Activated T-cell treated with anti-CD3 and anti-CD28 coated beads, Interleukin-2, amount 50 U/mL, for 4 hours (primary cell): ENCODE data around the gene ARHGEF2. TPM values are rescaled to one million over a fixed set of nuclear protein-coding genes. Genes with fewer than 3 reads are reported as not detected.

Source experiments
- ATAC-seq, 2 donors: fragments of 200-7000 bp; cut with Tn5 transposase; one replicate each; pipeline ENCODE4 v1.10.0; 2021
- DNase-seq: peaks from one replicate; pipeline ENCODE4 v3.0.0-alpha.2; 2020
- H3K27me3 Mint-ChIP-seq: one replicate; pipeline ENCODE4 v1.8.0; 2021; ENCODE audit warnings: low read depth, mixed read lengths
- H3K36me3 Mint-ChIP-seq: one replicate; pipeline ENCODE4 v1.8.0; 2022; ENCODE audit warnings: mixed read lengths; ENCODE audit not compliant: insufficient read depth
- H3K4me1 Mint-ChIP-seq: one replicate; pipeline ENCODE4 v1.8.0; 2021; ENCODE audit warnings: low read depth, mixed read lengths
- H3K4me3 Mint-ChIP-seq: one replicate; pipeline ENCODE4 v1.8.0; 2021; ENCODE audit warnings: mild to moderate bottlenecking, moderate library complexity, mixed read lengths
- H3K9me3 Mint-ChIP-seq: one replicate; pipeline ENCODE4 v1.8.0; 2021; ENCODE audit warnings: mixed read lengths
- total RNA-seq, 3 donors: library from RNA; stranded (reverse); gene quantifications; one replicate each; pipeline ENCODE4 v1.2.1, GENCODE V29; 2021

Gene ARHGEF2
- total RNA-seq, 3 donors from 2014 or later = 144 to 174 (median 149) TPM

DNA sequence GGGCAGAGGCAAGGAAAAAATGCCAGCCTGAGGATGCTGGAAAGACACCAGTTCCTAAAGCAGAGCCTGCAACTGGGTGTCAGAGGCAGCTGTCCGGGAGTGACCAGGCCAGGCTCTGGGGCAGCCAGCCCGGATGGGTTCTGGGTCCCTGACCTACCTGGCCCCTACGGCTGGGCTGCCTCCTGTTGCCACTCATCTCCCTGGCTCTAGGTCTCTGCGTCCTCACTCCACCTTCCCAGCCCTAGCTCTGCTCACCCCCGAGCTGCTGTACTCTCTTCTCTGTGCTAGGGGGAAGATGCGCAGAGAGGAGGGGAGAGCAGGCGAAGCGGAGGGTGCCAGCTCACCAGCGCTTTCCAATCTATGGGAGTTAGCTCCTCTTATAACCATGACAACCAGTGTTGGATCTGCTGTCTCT lies 9.0 kb downstream of the ARHGEF2 start:
- DNase-seq (no peak), ATAC-seq (no peak)
- peaks cover 80% of the 10 kb centered on the region for H3K4me1 Mint-ChIP-seq
- no peaks in the 10 kb centered on the region for H3K9me3 Mint-ChIP-seq
- H3K36me3 Mint-ChIP-seq = peaks cover 37% of the 10 kb centered on the region
- peak overlapping the region; percentile 45 for H3K4me3 Mint-ChIP-seq
- no peaks in the 10 kb centered on the region for H3K27me3 Mint-ChIP-seq

DNA sequence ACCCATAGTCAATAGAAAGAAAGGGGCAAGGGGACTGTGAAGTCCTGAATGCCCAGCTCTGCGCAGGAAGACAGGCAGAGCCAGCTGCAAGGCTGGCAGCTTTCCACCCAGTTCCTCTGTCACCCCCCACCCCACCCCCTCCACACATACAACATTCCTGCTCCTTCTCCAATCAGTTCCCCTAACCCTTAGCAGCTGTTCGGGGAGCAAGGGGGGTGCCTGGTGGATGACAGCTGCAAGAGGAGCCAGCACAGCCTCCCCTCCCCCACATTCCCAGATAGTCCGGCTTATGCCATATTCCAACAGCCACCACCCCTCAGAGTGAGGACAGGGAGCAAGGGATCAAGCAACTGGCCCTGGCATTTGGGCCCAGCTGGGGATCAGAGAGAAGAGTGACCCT lies 9.7 kb downstream of the ARHGEF2 start:
- no peak for ATAC-seq
- H3K4me1 Mint-ChIP-seq = peaks cover 74% of the 10 kb centered on the region
- H3K4me3 Mint-ChIP-seq = peak overlapping the region; percentile 33
- DNase-seq = no peak
- peaks cover 41% of the 10 kb centered on the region for H3K36me3 Mint-ChIP-seq
- H3K9me3 Mint-ChIP-seq = no peaks in the 10 kb centered on the region
- no peaks in the 10 kb centered on the region for H3K27me3 Mint-ChIP-seq

DNA sequence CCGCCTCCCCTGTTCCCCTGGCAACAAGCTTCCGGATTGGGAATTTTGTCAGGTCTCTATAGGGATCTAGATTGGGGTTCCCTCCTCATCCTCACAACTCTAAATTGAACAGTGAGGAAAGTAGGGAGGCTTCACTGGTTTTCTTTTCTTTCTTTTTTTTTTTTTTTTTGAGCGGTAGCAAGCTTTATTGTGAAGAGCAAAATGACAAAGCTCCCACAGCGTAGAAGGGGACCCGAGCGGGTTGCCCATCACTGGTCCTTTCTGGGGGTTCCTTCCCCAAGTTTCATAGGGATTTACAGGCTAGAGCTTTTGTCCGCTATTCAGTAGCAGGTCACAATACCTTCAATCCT lies 10.3 kb downstream of the ARHGEF2 start:
- no peak for ATAC-seq
- H3K36me3 Mint-ChIP-seq = peaks cover 38% of the 10 kb centered on the region
- no peaks in the 10 kb centered on the region for H3K27me3 Mint-ChIP-seq
- no peak overlapping the region for H3K4me3 Mint-ChIP-seq
- no peaks in the 10 kb centered on the region for H3K9me3 Mint-ChIP-seq
- peaks cover 67% of the 10 kb centered on the region for H3K4me1 Mint-ChIP-seq
- DNase-seq = no peak

DNA sequence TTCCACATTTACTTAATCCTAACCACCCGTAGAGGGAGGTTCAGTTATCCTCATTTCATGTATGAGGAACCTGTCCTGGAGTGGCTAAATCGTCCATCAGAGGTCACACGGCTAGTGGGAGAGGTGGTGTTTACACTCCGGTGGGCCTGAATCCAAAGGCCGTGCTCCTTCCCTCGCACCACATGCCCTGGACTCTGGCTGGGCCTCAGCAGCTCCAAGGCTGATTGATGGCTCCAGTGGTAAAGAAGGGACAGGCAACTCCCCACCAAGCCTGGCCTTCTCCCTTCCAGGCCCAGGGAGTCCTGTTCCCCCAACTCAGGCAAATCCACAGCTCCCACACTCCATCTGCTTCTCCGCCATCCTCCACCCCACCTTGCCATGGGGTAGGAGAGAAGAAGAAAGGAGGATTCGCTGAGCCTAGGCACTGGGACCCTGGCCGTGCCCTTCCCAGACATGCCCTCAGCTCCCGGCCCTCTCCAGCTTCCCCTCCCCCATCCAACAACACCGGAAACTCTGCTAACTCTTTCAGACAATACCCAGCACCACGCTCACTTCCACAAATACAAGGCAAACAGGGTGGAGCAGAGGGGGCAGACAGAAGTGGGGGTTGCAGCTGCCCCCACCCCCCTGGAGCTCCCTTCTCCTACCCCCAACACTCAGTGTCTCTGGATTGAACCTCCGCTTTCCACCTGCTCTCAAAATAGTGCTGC lies 10.9 kb downstream of the ARHGEF2 start:
- no peaks in the 10 kb centered on the region for H3K27me3 Mint-ChIP-seq
- H3K36me3 Mint-ChIP-seq = peaks cover 39% of the 10 kb centered on the region
- ATAC-seq (no peak), DNase-seq (no peak)
- peaks cover 62% of the 10 kb centered on the region for H3K4me1 Mint-ChIP-seq
- peak overlapping the region; percentile 39 for H3K4me3 Mint-ChIP-seq
- no peaks in the 10 kb centered on the region for H3K9me3 Mint-ChIP-seq

DNA sequence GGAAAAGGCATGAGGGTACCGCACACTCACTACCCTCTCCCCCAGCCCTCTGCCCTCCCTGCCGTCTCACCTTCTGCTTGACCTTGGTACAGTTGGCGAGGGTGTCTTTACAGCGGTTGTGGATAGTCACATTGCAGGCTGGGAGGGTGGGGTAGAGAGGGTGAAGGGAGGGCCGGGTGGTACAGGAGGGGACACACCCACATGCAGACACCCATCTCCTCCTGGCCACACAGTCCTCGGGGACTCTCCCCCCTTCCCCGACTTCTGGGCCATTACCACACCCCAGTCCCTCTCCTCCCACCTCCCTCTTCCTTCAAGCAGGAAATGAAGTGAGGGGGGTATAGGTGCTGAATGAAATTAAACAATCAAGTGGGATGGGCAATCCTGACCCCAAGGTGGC lies 11.6 kb downstream of the ARHGEF2 start:
- H3K4me3 Mint-ChIP-seq = peak overlapping the region; percentile 46
- peaks cover 60% of the 10 kb centered on the region for H3K4me1 Mint-ChIP-seq
- H3K9me3 Mint-ChIP-seq = no peaks in the 10 kb centered on the region
- H3K36me3 Mint-ChIP-seq = peaks cover 41% of the 10 kb centered on the region
- no peak for DNase-seq
- ATAC-seq = no peak
- H3K27me3 Mint-ChIP-seq = no peaks in the 10 kb centered on the region

DNA sequence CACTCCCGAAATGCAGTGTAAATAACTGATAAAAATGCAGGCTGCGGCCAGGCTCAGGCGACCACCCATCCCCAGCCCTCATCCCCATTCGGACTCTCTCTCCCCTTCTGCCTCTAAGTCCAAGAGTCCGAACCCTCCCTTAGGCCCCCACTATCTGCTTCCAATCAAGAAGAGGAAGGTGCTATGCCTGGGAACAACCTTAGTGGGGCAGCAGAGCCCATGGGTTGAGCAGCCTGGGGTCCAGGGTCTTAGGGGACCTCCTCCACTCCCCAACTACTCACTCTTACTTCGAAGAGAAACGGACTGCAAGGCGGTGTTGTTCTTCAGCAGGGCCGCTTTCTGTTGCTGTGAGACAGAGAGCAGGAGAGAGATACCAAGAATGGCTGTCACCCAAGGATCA lies 12.2 kb downstream of the ARHGEF2 start:
- Mint-ChIP-seq H3K27me3 (no peaks in the 10 kb centered on the region), H3K4me1 (peaks cover 56% of the 10 kb centered on the region), H3K4me3 (peak overlapping the region; percentile 19), H3K9me3 (no peaks in the 10 kb centered on the region), H3K36me3 (peaks cover 44% of the 10 kb centered on the region)
- DNase-seq (no peak), ATAC-seq (no peak)

DNA sequence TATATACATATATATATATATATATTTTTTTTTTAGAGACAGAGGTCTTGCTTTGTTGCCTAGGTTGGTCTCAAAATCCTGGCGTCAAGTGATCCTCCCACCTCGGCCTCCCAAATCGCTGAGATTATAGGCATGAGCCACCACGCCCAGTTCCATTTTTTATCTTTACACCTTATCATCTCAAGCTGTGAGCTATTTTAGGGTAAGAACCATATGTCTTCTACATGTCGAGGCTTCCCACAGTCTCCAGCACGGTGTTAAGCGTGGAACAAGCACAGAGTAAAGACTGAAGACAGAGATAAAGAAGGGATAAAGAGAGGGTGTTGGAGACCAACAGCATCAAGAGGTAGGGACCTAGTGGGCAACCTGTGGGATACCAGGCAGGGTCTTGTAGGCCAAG lies 14.2 kb downstream of the ARHGEF2 start:
- Mint-ChIP-seq H3K27me3 (no peaks in the 10 kb centered on the region), H3K4me1 (peaks cover 39% of the 10 kb centered on the region), H3K4me3 (no peak overlapping the region), H3K36me3 (peaks cover 46% of the 10 kb centered on the region), H3K9me3 (no peaks in the 10 kb centered on the region)
- DNase-seq = no peak
- no peak for ATAC-seq

DNA sequence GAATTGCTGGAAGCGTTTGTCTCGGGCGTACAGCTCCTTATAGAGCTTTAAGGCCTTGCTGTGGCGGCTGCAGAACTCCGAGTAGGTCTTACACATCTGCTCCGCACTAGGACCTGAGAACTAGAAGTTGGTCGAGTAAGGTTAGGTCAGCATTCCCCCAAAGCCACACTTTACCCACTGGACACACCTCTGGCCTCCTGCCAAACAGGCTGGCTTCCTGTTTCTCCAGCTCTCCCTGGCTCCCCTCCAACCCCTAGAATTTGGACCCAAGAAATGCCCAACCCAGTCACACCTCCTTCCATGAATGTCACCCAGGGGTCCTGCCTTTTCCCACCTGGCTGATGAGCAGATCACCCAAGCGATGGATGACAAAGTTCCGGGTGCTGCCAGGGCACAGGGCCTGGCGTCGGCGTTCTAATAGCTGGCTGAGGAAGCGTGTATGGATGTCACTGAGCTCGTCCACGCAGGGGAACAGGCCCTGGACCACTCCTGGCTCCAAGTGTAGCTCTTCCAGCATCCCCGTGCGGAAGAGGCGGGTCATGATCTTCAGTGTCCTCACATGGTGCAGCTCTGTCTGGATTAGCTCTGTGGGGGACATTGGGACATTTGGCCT lies 15.6 kb downstream of the ARHGEF2 start:
- peaks cover 43% of the 10 kb centered on the region for H3K36me3 Mint-ChIP-seq
- DNase-seq = no peak
- no peak for ATAC-seq
- no peaks in the 10 kb centered on the region for H3K27me3 Mint-ChIP-seq
- H3K4me1 Mint-ChIP-seq = peaks cover 24% of the 10 kb centered on the region
- H3K4me3 Mint-ChIP-seq = no peak overlapping the region
- H3K9me3 Mint-ChIP-seq = no peaks in the 10 kb centered on the region

DNA sequence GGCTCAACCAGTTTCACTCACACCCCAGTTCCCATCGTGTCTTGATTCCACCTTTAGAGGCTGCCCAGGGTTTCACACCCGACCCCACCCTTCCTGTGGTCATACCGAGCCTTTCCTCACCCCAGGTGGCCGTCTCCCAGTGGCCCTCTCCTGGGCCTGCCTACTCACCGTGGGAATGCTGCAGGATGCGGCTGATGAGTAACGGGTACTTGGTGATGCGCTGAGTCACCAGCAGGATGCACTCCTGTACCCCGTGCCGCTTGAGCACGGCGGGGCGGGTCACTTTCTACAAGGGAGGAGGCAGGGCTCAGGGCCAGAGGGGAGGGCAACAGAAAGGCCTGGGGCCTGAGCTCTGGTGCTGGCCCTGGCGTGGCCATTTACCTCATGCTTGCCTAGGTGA lies 16.4 kb downstream of the ARHGEF2 start:
- H3K4me1 Mint-ChIP-seq = peaks cover 16% of the 10 kb centered on the region
- H3K9me3 Mint-ChIP-seq = no peaks in the 10 kb centered on the region
- DNase-seq (no peak), ATAC-seq (no peak)
- no peak overlapping the region for H3K4me3 Mint-ChIP-seq
- no peaks in the 10 kb centered on the region for H3K27me3 Mint-ChIP-seq
- H3K36me3 Mint-ChIP-seq = peaks cover 51% of the 10 kb centered on the region

DNA sequence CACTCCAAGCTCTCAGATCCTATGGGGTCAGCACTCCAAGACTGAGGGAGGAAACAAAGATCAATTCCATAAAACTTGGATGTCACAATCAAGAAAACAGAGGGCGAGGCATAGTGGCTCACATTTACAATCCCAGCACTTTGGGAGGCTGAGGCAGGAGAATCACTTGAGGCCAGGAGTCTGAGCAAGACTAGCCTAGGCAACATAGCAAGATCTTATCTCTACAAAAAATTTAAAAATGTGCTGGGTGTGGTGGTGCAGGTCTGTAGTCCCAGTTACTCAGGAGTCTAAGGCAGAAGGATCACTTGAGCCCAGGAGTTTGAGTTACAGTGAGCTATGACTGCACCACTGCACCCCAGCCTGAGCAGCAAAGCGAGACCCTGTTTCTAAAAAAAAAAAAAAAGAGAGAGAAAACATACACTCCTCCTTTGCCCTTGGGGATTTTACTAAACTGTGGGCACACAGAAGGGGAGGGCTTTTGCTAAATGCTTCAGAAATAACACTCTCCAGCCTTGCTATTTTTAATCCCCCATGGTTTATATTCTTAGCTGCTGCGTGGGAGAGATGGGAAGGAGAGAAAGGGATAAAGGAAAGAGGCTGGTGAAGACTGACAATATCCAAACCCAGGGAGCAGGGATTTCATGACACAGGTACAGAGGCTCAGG lies 18.1 kb downstream of the ARHGEF2 start:
- Mint-ChIP-seq H3K4me1 (peaks cover 9% of the 10 kb centered on the region), H3K36me3 (peaks cover 45% of the 10 kb centered on the region), H3K27me3 (no peaks in the 10 kb centered on the region), H3K9me3 (no peaks in the 10 kb centered on the region), H3K4me3 (no peak overlapping the region)
- ATAC-seq = no peak
- DNase-seq = no peak

DNA sequence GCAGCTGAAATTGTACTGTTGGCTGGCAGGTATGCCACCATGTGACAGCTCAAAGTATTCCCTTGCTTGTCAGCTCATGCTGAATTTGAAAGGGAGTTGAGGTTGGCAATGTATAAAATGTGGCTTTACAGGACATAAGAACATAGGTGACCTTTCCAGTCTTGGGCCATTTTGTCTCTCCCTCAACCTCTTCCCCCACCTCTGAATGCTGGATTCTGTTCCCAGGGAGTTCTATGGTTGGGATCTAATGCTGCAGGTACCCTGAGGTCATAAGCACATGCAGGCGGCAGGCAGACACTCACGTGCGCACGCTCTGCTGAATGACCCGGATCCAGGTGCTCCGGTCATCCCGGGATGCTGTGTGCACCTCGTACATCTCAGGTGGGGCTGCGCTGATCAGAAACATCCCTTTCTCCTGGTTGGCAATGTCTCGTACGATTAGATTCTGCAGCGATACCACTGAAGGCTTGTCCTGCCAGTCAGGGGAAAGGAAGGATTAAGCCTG lies 20.9 kb downstream of the ARHGEF2 start:
- Mint-ChIP-seq H3K27me3 (no peaks in the 10 kb centered on the region), H3K4me1 (peaks cover 9% of the 10 kb centered on the region), H3K9me3 (no peaks in the 10 kb centered on the region), H3K4me3 (no peak overlapping the region), H3K36me3 (peaks cover 41% of the 10 kb centered on the region)
- DNase-seq = no peak
- ATAC-seq = no peak

DNA sequence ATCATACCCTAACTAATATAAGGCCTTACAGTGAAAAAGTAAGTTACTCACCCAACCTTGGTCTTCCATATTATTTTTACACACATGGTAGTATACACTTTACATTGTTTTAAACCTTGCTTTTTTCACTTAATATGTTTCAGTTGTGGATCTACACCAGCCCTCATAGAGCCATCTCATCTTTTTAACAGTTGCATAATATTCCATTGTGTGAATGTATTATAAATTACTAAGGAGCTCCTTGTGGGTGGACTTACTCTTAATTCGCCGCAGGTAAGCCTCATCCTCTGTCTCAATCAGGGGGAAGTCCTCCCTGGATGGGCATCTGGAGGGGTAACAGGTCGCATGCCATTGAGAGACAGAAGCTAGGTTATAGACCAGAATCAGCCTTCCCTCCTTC lies 23.7 kb downstream of the ARHGEF2 start:
- H3K4me3 Mint-ChIP-seq = no peak overlapping the region
- H3K36me3 Mint-ChIP-seq = peaks cover 38% of the 10 kb centered on the region
- no peak for ATAC-seq

DNA sequence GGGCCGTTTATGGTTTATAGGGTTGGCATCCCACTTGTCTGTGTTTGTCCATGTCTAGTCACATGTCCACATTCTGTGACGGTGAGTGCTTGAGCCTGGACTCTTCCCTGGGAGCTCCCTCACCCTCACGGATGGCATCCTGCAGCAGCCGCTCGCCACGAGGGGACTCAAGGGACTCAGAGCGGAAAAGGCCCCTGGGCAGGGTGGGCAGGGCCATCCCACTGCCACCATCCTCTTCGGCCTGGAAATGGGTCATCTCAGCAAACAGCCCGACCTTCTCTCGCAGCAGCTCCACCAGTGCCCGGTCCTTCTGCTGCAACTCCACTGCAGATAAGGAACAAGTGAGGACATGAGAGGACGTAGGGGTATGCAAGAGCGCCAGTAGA lies 25.8 kb downstream of the ARHGEF2 start:
- H3K4me3 Mint-ChIP-seq = no peak overlapping the region
- no peak for ATAC-seq
- no peaks in the 10 kb centered on the region for H3K27me3 Mint-ChIP-seq
- H3K9me3 Mint-ChIP-seq = no peaks in the 10 kb centered on the region
- no peak for DNase-seq
- H3K36me3 Mint-ChIP-seq = peaks cover 35% of the 10 kb centered on the region
- H3K4me1 Mint-ChIP-seq = no peaks in the 10 kb centered on the region

More for the DNA sequence above, 23.7 kb downstream of the ARHGEF2 start:
- H3K27me3 Mint-ChIP-seq = no peaks in the 10 kb centered on the region
- DNase-seq = no peak
- no peaks in the 10 kb centered on the region for H3K9me3 Mint-ChIP-seq
- H3K4me1 Mint-ChIP-seq = no peaks in the 10 kb centered on the region

DNA sequence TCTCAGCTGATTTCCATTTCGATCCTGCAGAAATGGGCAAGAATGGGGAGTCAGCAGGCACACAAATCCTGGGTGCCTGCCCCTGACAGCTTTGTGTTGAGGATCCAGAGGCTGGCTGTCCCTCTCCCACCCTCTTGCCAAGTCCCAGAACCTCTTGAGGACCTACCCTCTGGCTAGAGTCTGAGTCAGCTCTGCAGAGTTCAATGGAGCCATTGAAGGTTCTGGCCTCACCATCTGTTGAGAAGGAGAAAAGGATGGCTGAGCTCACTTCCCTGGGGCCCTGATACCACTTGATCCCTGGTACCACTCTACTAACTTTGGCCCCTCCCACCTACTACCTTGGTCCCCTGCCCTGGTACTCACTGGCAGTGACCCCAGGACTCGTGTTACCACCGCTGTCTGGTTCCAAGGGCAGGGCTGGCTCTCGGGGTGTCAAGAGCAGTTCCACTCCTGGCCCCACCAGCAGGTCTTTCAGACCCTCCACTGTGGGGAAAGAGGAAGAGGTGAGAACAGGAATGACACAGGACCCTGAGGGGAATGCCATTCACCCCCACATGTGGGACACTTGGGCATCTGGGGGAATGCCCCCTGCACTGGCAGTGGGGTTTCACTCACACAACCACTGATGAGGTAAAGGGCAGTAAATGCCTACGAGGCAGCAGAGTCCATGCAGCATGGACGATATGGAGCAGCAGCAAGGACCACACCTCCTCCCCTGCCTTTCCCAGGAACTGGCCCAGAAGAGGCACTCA lies 26.4 kb downstream of the ARHGEF2 start:
- H3K27me3 Mint-ChIP-seq = no peaks in the 10 kb centered on the region
- H3K36me3 Mint-ChIP-seq = peaks cover 33% of the 10 kb centered on the region
- no peak for ATAC-seq

More for the DNA sequence above, 26.4 kb downstream of the ARHGEF2 start:
- no peaks in the 10 kb centered on the region for H3K9me3 Mint-ChIP-seq
- H3K4me3 Mint-ChIP-seq = no peak overlapping the region
- H3K4me1 Mint-ChIP-seq = peaks cover 5% of the 10 kb centered on the region
- no peak for DNase-seq
